SK-N-SH treated with all-trans-retinoic acid at 6 μM for 48 hours (cell line): ENCODE measurements around the gene LCTL.

Experiments used
- ATAC-seq: fragments of 200-7000 bp; cut with Tn5 transposase; 3 replicates; pipeline ENCODE4 v1.9.1; 2020; ENCODE audit warnings: mild to moderate bottlenecking, moderate library complexity
- ARNTL ChIP-seq: fragments of 450-650 bp; formaldehyde crosslinking; IDR thresholded peaks from 2 replicates; pipeline ENCODE4 v1.5.0; 2020; ENCODE audit warnings: low read depth, mild to moderate bottlenecking, moderate library complexity, borderline replicate concordance
- CSDC2 ChIP-seq: fragments of 250-450 bp; sonication (Bioruptor Pico); IDR thresholded peaks from 2 replicates; pipeline ENCODE4 v1.5.0; 2020; ENCODE audit warnings: mild to moderate bottlenecking, moderate library complexity
- CSRNP3 ChIP-seq: fragments of 250-450 bp; sonication (Bioruptor Pico); IDR thresholded peaks from 2 replicates; pipeline ENCODE4 v1.5.1; 2021; ENCODE audit warnings: mild to moderate bottlenecking, moderate library complexity
- GLIS3 ChIP-seq: fragments of 250-450 bp; sonication (Bioruptor Pico); IDR thresholded peaks from 2 replicates; pipeline ENCODE4 v1.5.0; 2020; ENCODE audit warnings: mild to moderate bottlenecking, moderate library complexity
- RARB ChIP-seq: fragments of 250-450 bp; sonication (Bioruptor Pico); IDR thresholded peaks from 2 replicates; pipeline ENCODE4 v1.8.0; 2021; ENCODE audit warnings: mild to moderate bottlenecking, moderate library complexity
- TCF4 ChIP-seq: fragments of 250-450 bp; sonication (Bioruptor Pico); IDR thresholded peaks from 2 replicates; pipeline ENCODE4 v1.8.0; 2021; ENCODE audit warnings: mild to moderate bottlenecking, moderate library complexity, borderline replicate concordance
- TOX ChIP-seq: fragments of 250-450 bp; sonication (Bioruptor Pico); IDR thresholded peaks from 2 replicates; pipeline ENCODE4 v1.8.0; 2021; ENCODE audit warnings: mild to moderate bottlenecking, moderate library complexity, borderline replicate concordance
- TSHZ2 ChIP-seq: fragments of 250-450 bp; sonication (Bioruptor Pico); IDR thresholded peaks from 2 replicates; pipeline ENCODE4 v1.5.0; 2020; ENCODE audit warnings: mild to moderate bottlenecking, moderate library complexity
- ZC3H10 ChIP-seq: fragments of 250-450 bp; sonication (Bioruptor Pico); IDR thresholded peaks from 2 replicates; pipeline ENCODE4 v1.5.1; 2021; ENCODE audit warnings: mild to moderate bottlenecking, moderate library complexity
- ZFP3 ChIP-seq: fragments of 250-450 bp; sonication (Bioruptor Pico); IDR thresholded peaks from 2 replicates; pipeline ENCODE4 v1.5.0; 2020; ENCODE audit warnings: mild to moderate bottlenecking, moderate library complexity
- ZFP30 ChIP-seq: fragments of 450-650 bp; formaldehyde crosslinking; IDR thresholded peaks from 2 replicates; pipeline ENCODE4 v1.5.0; 2022; ENCODE audit warnings: mild to moderate bottlenecking, moderate library complexity
- ZNF565 ChIP-seq: fragments of 450-650 bp; formaldehyde crosslinking; conservative IDR thresholded peaks from 2 replicates; pipeline ENCODE4 v1.5.0; 2020; ENCODE audit warnings: low read depth, mild to moderate bottlenecking, moderate library complexity
- ZNF70 ChIP-seq: fragments of 450-650 bp; formaldehyde crosslinking; IDR thresholded peaks from 2 replicates; pipeline ENCODE4 v1.5.0; 2020; ENCODE audit warnings: mild to moderate bottlenecking, moderate library complexity
- ZNF8 ChIP-seq: fragments of 450-650 bp; formaldehyde crosslinking; IDR thresholded peaks from 2 replicates; pipeline ENCODE4 v1.5.0; 2020; ENCODE audit warnings: mild to moderate bottlenecking, moderate library complexity
- TF ChIP-seq, protein P1 (sequence below): fragments of 250-450 bp; sonication (Bioruptor Pico); IDR thresholded peaks from 2 replicates; pipeline ENCODE4 v1.5.1; 2020; ENCODE audit warnings: low read depth, mild to moderate bottlenecking, moderate library complexity
- TF ChIP-seq, protein P2 (sequence below): fragments of 250-450 bp; sonication (Bioruptor Pico); IDR thresholded peaks from 2 replicates; pipeline ENCODE4 v1.8.0; 2020; ENCODE audit warnings: mild to moderate bottlenecking, moderate library complexity, borderline replicate concordance
- TF ChIP-seq, protein P3 (sequence below): fragments of 250-450 bp; sonication (Bioruptor Pico); IDR thresholded peaks from 2 replicates; pipeline ENCODE4 v1.8.0; 2021; ENCODE audit warnings: low read depth, mild to moderate bottlenecking, moderate library complexity, borderline replicate concordance

The LCTL gene

DNA sequence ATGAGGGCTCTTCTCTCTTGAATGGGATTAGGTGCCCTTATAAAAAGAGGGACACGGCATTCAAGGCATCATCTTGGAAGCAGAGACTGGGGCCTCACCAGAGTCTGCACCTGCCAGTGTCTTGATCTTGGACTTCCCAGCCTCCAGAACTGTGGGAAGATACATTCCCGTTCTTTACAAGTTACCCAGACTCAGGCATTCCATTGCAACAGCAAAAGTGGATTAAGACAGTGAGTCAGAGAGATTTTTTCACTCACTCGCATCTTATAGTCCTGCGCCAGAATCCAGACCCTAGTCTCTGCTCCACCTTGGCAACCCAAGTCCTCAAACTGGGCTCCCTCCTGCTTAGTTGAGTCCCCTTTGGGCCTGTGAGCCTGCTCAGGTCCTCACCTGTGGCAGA lies 2.7 kb downstream of the LCTL start (continued):
- TF ChIP-seq TOX (CRISPR knock-in tag) (no peak), ZFP30 (CRISPR knock-in tag) (no peak), ZNF8 (CRISPR knock-in tag) (no peak)
- TF ChIP-seq, protein P1, sequence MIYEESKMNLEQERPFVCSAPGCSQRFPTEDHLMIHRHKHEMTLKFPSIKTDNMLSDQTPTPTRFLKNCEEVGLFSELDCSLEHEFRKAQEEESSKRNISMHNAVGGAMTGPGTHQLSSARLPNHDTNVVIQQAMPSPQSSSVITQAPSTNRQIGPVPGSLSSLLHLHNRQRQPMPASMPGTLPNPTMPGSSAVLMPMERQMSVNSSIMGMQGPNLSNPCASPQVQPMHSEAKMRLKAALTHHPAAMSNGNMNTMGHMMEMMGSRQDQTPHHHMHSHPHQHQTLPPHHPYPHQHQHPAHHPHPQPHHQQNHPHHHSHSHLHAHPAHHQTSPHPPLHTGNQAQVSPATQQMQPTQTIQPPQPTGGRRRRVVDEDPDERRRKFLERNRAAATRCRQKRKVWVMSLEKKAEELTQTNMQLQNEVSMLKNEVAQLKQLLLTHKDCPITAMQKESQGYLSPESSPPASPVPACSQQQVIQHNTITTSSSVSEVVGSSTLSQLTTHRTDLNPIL (CRISPR knock-in tag) = no peak

DNA sequence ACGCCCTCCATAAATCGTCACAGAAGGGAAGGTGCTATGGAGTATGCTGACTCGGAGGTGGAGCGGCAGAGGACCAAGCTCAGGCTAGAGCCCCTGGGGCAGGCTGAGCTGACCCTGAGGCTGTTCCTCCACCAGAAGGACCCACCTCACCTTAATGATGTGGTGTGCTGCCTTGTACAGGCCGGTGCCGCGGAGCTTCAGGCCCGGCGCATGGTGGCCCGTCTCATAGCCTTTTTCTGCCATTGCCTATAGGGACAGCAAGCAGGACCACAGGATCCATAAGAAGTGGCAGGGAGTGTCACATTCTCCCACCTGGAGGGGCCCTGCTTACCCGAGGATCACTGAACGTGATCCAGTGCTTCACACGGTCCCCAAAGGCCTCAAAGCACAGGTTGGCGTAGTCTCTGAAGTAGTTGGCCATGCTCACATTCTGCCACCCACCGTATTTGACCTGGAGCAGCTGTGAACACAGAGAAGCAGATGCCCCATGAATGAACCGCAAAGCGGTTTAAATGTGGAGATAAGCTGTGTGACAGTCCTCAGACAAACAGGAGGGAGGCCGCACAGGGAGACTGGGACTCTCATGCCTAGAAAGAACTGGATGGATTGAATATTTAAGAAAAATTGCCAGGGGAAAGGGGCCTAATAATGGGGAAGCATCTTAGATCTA lies 4.8 kb downstream of the LCTL start:
- ATAC-seq = no peak
- TF ChIP-seq, protein P2, sequence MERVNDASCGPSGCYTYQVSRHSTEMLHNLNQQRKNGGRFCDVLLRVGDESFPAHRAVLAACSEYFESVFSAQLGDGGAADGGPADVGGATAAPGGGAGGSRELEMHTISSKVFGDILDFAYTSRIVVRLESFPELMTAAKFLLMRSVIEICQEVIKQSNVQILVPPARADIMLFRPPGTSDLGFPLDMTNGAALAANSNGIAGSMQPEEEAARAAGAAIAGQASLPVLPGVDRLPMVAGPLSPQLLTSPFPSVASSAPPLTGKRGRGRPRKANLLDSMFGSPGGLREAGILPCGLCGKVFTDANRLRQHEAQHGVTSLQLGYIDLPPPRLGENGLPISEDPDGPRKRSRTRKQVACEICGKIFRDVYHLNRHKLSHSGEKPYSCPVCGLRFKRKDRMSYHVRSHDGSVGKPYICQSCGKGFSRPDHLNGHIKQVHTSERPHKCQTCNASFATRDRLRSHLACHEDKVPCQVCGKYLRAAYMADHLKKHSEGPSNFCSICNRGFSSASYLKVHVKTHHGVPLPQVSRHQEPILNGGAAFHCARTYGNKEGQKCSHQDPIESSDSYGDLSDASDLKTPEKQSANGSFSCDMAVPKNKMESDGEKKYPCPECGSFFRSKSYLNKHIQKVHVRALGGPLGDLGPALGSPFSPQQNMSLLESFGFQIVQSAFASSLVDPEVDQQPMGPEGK (CRISPR knock-in tag) = no peak
- no peak for TF ChIP-seq TSHZ2 (CRISPR knock-in tag)
- no peak for TF ChIP-seq TCF4 (CRISPR knock-in tag)
- TF ChIP-seq, protein P1 (CRISPR knock-in tag) = no peak
- no peak for TF ChIP-seq ZC3H10 (CRISPR knock-in tag)
- TF ChIP-seq, protein P3, sequence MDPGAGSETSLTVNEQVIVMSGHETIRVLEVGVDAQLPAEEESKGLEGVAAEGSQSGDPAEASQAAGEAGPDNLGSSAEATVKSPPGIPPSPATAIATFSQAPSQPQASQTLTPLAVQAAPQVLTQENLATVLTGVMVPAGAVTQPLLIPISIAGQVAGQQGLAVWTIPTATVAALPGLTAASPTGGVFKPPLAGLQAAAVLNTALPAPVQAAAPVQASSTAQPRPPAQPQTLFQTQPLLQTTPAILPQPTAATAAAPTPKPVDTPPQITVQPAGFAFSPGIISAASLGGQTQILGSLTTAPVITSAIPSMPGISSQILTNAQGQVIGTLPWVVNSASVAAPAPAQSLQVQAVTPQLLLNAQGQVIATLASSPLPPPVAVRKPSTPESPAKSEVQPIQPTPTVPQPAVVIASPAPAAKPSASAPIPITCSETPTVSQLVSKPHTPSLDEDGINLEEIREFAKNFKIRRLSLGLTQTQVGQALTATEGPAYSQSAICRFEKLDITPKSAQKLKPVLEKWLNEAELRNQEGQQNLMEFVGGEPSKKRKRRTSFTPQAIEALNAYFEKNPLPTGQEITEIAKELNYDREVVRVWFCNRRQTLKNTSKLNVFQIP (CRISPR knock-in tag) = no peak
- no peak for TF ChIP-seq CSDC2 (CRISPR knock-in tag)
- TF ChIP-seq ARNTL (CRISPR knock-in tag) = no peak
- TF ChIP-seq TOX (CRISPR knock-in tag) = no peak

DNA sequence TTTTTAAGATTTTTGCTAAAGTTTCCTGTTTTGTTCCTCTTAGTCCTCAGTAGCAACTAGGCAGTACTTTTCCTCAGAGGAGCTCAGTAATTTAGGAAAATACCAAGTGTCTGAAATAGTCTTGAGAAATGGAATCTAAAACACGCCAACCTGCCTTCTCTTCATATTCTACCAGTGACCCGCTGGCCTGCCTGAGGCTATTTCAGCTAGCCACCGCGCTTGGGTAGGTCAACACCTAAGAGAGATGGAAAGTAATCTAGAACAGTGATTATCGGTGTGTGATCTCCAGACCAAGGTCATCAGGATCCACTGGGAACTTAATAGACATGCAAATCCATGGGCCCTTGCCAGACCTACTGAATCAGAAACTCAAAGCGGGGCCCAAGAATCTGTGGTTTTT lies 7.5 kb downstream of the LCTL start:
- no peak for ATAC-seq
- TF ChIP-seq ZFP3 (CRISPR knock-in tag) = no peak

DNA sequence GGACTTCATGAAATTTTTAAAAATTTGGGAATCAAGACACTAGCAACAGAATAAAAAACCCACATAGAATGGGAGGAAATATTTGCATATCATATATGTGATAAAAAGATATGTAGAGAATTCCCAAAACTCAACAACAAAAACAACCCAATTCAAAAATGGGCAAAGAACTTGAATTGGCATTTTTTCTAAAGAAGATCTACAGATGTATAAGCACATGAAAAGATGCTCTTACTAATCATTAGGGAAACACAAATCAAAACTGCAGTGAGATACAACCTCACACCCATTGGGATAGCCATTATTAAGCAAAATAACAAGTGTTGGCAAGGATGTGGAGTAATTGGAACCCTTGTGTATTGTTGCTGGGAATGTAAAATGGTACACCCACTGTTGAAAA lies 10.1 kb downstream of the LCTL start:
- no peak for ATAC-seq
- no peak for TF ChIP-seq TSHZ2 (CRISPR knock-in tag)
- no peak for TF ChIP-seq ZNF565 (CRISPR knock-in tag)
- TF ChIP-seq, protein P2 (CRISPR knock-in tag) = no peak
- no peak for TF ChIP-seq ZNF70 (CRISPR knock-in tag)
- TF ChIP-seq ARNTL (CRISPR knock-in tag) = no peak
- no peak for TF ChIP-seq RARB (CRISPR knock-in tag)
- TF ChIP-seq GLIS3 (CRISPR knock-in tag) = no peak
- no peak for TF ChIP-seq CSRNP3 (CRISPR knock-in tag)
- TF ChIP-seq ZNF8 (CRISPR knock-in tag) = no peak
- TF ChIP-seq ZC3H10 (CRISPR knock-in tag) = no peak
- TF ChIP-seq TOX (CRISPR knock-in tag) = no peak
